ENCODE data around the gene SH3TC1.

GRCh38 chr4:8181844-8182243 lies 17.2 kb upstream of the SH3TC1 start:
- TF ChIP-seq, protein P1, sequence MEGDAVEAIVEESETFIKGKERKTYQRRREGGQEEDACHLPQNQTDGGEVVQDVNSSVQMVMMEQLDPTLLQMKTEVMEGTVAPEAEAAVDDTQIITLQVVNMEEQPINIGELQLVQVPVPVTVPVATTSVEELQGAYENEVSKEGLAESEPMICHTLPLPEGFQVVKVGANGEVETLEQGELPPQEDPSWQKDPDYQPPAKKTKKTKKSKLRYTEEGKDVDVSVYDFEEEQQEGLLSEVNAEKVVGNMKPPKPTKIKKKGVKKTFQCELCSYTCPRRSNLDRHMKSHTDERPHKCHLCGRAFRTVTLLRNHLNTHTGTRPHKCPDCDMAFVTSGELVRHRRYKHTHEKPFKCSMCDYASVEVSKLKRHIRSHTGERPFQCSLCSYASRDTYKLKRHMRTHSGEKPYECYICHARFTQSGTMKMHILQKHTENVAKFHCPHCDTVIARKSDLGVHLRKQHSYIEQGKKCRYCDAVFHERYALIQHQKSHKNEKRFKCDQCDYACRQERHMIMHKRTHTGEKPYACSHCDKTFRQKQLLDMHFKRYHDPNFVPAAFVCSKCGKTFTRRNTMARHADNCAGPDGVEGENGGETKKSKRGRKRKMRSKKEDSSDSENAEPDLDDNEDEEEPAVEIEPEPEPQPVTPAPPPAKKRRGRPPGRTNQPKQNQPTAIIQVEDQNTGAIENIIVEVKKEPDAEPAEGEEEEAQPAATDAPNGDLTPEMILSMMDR (IDR thresholded peaks at IDR 0.05; ENCODE audit: low read depth, low read length, missing input control) = no peak
- TF ChIP-seq SP1 (IDR thresholded peaks at IDR 0.05) = no peak
